Osteoblast (primary cell): ENCODE measurements around the gene STARD10. TPM values are rescaled to one million over a fixed set of nuclear protein-coding genes. Genes with fewer than 3 reads are reported as not detected.
"Not testable (repeated sequence)": the region's sequence is repeated elsewhere in the genome, so short reads cannot be mapped to it uniquely, and the experiment has no call there.

Source experiments
- DNase-seq: peaks from one replicate; pipeline ENCODE4 v3.0.0; 2011; ENCODE audit warnings: low spot score, mixed read lengths; ENCODE audit not compliant: insufficient read length; ENCODE audit errors: missing footprints
- H2AFZ ChIP-seq: 2 replicates; pipeline ENCODE4 v1.6.0; 2011; ENCODE audit warnings: mild to moderate bottlenecking, low read length
- H3K27ac ChIP-seq: 2 replicates; pipeline ENCODE4 v1.5.1; 2011; ENCODE audit warnings: mild to moderate bottlenecking, low read depth, low read length, moderate library complexity
- H3K27me3 ChIP-seq: 2 replicates; pipeline ENCODE4 v1.6.0; 2012; ENCODE audit warnings: mild to moderate bottlenecking, control low read depth, inconsistent platforms, low read length, moderate library complexity; ENCODE audit not compliant: insufficient read depth
- H3K36me3 ChIP-seq: 2 replicates; pipeline ENCODE4 v1.5.1; 2011; ENCODE audit warnings: mild to moderate bottlenecking, low read length, control low read depth, moderate library complexity; ENCODE audit not compliant: insufficient read depth
- H3K4me1 ChIP-seq: 2 replicates; pipeline ENCODE4 v1.5.1; 2011; ENCODE audit warnings: mild to moderate bottlenecking, low read length, control low read depth, moderate library complexity; ENCODE audit not compliant: insufficient read depth
- H3K4me2 ChIP-seq: 2 replicates; pipeline ENCODE4 v1.6.0; 2011; ENCODE audit warnings: mild to moderate bottlenecking, low read length; ENCODE audit not compliant: insufficient read depth
- H3K4me3 ChIP-seq: fragments of 200-600 bp; sonication (generic); 3 replicates; pipeline ENCODE4 v1.5.1; 2012; ENCODE audit warnings: mild to moderate bottlenecking, low read length, inconsistent platforms; ENCODE audit not compliant: insufficient read depth
- H3K79me2 ChIP-seq: 2 replicates; pipeline ENCODE4 v1.6.0; 2012; ENCODE audit warnings: mild to moderate bottlenecking, low read length, control low read depth, inconsistent platforms; ENCODE audit not compliant: insufficient read depth
- H3K9me3 ChIP-seq: 2 replicates; pipeline ENCODE4 v1.5.1; 2011; ENCODE audit warnings: low read depth, low read length, control low read depth
- H4K20me1 ChIP-seq: 2 replicates; pipeline ENCODE4 v1.6.0; 2012; ENCODE audit warnings: mild to moderate bottlenecking, low read length, control low read depth; ENCODE audit not compliant: insufficient read depth
- total RNA-seq: library from RNA; depleted of rRNA; stranded (reverse); fragments of >200 nt; gene quantifications from 2 replicates; pipeline ENCODE4 v1.2.3, GENCODE V29; 2012
- TF ChIP-seq, protein P1 (sequence below): IDR thresholded peaks from 2 replicates; pipeline ENCODE4 v1.5.1; 2011; ENCODE audit warnings: mild to moderate bottlenecking, low read depth, low read length, moderate library complexity; ENCODE audit errors: extremely low read depth

Gene STARD10
- total RNA-seq, 1 donor, result 25.7 TPM

DNA sequence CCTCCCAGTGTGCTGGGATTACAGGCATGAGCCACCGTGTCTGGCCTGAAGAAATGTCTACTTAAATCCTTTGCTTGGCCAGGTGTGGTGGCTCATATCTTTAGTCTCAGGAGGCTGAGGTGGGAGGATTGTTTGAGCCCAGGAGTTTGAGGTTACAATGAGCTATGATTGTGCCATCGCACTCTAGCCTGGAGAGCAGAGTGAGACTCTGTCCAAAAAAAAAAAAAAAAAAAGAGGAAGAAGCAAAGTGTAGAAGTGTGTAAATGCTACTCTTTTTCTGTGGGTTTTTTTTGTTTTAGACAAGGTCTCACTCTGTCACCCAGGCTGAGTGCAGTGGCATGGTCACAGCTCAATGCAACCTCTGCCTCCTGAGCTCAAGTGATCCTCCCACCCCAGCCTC, 13.9 kb upstream of the STARD10 start:
- Histone ChIP-seq H3K27me3 (no peaks in the 10 kb centered on the region), H3K27ac (peak overlapping the region; percentile 82), H3K4me1 (peaks cover 30% of the 10 kb centered on the region), H4K20me1 (peaks cover 3% of the 10 kb centered on the region), H3K36me3 (peaks cover 17% of the 10 kb centered on the region), H2AFZ (no peak overlapping the region), H3K79me2 (peaks cover 15% of the 10 kb centered on the region), H3K9me3 (no peaks in the 10 kb centered on the region), H3K4me2 (no peak overlapping the region), H3K4me3 (no peak overlapping the region)
- no peak for DNase-seq
- TF ChIP-seq, protein P1, sequence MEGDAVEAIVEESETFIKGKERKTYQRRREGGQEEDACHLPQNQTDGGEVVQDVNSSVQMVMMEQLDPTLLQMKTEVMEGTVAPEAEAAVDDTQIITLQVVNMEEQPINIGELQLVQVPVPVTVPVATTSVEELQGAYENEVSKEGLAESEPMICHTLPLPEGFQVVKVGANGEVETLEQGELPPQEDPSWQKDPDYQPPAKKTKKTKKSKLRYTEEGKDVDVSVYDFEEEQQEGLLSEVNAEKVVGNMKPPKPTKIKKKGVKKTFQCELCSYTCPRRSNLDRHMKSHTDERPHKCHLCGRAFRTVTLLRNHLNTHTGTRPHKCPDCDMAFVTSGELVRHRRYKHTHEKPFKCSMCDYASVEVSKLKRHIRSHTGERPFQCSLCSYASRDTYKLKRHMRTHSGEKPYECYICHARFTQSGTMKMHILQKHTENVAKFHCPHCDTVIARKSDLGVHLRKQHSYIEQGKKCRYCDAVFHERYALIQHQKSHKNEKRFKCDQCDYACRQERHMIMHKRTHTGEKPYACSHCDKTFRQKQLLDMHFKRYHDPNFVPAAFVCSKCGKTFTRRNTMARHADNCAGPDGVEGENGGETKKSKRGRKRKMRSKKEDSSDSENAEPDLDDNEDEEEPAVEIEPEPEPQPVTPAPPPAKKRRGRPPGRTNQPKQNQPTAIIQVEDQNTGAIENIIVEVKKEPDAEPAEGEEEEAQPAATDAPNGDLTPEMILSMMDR, result no peak

- Histone ChIP-seq H3K27me3 (no peaks in the 10 kb centered on the region), H3K27ac (peak overlapping the region; percentile 82)
- no peak for DNase-seq
Observed at GRCh38 chr11:72807021-72807693, 13.3 kb upstream of the STARD10 start.

GRCh38 chr11:72806378-72806777, 12.5 kb upstream of the STARD10 start:
- not testable (repeated sequence) for H2AFZ ChIP-seq, DNase-seq, H3K4me3 ChIP-seq, H3K4me2 ChIP-seq, H4K20me1 ChIP-seq, H3K9me3 ChIP-seq, H3K27me3 ChIP-seq, H3K79me2 ChIP-seq
- Histone ChIP-seq H3K27ac (peak overlapping the region; percentile 82), H3K4me1 (peaks cover 20% of the 10 kb centered on the region), H3K36me3 (peaks cover 17% of the 10 kb centered on the region)

More at GRCh38 chr11:72807021-72807693, 13.3 kb upstream of the STARD10 start:
- Histone ChIP-seq H2AFZ (no peak overlapping the region), H3K79me2 (peaks cover 11% of the 10 kb centered on the region), H3K4me2 (no peak overlapping the region), H3K4me1 (peaks cover 24% of the 10 kb centered on the region), H3K9me3 (no peaks in the 10 kb centered on the region), H3K36me3 (peaks cover 17% of the 10 kb centered on the region), H4K20me1 (peaks cover 3% of the 10 kb centered on the region), H3K4me3 (no peak overlapping the region)
- TF ChIP-seq, protein P1, result no peak

- Histone ChIP-seq H3K4me2 (no peak overlapping the region), H3K9me3 (no peaks in the 10 kb centered on the region), H4K20me1 (peaks cover 3% of the 10 kb centered on the region), H3K4me3 (no peak overlapping the region), H3K27me3 (no peaks in the 10 kb centered on the region), H3K27ac (no peak overlapping the region), H3K79me2 (no peaks in the 10 kb centered on the region), H3K36me3 (peaks cover 12% of the 10 kb centered on the region), H3K4me1 (peaks cover 20% of the 10 kb centered on the region), H2AFZ (no peak overlapping the region)
- TF ChIP-seq, protein P1, result no peak
- no peak for DNase-seq
Observed at GRCh38 chr11:72805216-72805615, 11.4 kb upstream of the STARD10 start.
